DOHH2 (cell line): ENCODE data around the gene TMEM114.

Experiments
- CTCF ChIP-seq: fragments of 200-600 bp; sonication (generic); IDR thresholded peaks from one replicate; pipeline ENCODE4 v1.5.1; 2014; ENCODE audit warnings: antibody characterized with exemption, mild to moderate bottlenecking, low read depth, low read length; ENCODE audit not compliant: poor library complexity, severe bottlenecking
- EZH2phosphoT487 ChIP-seq: fragments of 200-600 bp; sonication (generic); IDR thresholded peaks from 2 replicates; pipeline ENCODE4 v1.6.1; 2017; ENCODE audit warnings: borderline replicate concordance, mild to moderate bottlenecking, antibody characterized with exemption, low read length, moderate library complexity, mixed read lengths

GRCh38 chr16:8569650-8570346, 20.5 kb downstream of the TMEM114 start:
- TF ChIP-seq CTCF (no peak), EZH2phosphoT487 (no peak)
